Fibroblast of peridontal ligament (primary cell): Measurements from ENCODE around the gene PRKCB.
A peak's percentile ranks its signal among the peaks of the same experiment; 100 is the strongest.

Experiments
- DNase-seq: peaks from one replicate; pipeline ENCODE4 v3.0.0-alpha.2; 2010; ENCODE audit errors: extremely low read depth

The PRKCB gene

DNA sequence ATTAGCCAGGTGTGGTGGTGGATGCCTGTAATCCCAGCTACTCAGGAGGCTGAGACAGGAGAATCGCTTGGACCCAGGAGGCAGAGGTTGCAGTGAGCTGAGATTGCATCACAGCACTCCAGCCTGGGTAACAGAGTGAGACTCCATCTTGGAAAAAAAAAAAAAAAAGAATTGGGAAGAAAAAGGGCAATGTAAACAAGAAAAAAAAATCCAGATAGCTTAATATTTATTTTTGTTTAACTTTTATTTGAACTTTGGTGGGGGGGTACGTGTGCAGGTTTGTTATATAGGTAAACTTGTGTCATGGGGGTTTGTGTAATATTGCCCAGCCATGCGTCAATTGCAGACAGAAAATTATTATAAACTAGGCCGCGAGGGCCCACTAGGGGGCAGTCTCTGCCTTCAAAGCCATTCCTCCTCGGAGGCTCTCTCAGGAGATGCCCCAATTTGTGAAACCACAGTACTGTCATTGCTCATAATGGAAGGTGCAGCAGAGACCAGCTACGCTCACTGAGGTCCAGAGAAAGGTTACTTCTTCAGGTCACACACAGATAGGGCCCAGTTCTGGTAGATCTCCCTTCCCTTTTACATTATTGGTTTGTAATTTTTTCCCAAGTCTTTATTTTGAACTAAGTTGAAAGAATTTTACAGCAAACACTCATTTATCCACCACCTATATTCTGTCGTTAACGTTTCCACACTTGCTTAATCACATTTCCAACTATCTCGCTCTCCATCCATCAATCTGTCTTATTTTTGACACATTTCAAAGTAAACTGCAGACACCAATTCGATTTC is 206.2 kb downstream of the PRKCB start:
- DNase-seq, result peak; percentile 49

DNA sequence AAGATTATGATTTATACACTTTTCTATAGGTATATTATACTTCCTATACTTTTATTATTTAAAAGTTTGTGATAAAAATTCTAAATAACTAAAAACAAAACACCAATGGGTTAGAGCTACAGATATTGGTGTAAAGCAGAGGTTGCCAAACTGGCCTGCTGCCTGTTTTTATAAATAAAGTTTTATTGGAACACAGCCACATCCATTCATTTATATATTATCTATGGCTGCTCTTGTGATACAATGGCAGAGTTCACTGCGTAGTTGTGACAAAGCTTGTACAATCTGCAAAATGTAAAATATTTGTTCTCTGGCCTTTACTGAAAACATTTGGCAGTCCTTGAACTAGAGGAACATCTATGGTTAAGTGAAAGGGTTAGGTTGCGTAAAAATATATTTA is 208.7 kb downstream of the PRKCB start:
- no peak for DNase-seq

DNA sequence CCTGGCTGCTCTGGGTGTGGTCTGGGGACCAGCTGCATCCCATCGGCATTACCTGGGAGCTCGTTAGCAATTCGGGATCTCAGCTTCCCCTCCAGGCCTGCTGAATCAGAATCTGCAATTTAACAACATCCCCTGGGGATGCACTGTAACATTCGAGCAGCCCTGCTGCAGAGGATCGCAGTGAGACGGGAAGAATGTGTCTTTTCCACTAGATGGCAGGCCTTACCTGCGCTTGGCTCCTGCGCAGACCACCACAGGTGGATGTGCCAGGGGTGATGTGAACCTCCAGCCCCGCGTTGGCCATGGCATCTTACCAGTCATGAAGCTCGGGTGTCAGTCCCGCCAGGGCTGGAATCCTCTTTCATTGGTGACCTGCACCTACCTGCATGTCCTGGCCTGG is 209.9 kb downstream of the PRKCB start:
- DNase-seq, result no peak

DNA sequence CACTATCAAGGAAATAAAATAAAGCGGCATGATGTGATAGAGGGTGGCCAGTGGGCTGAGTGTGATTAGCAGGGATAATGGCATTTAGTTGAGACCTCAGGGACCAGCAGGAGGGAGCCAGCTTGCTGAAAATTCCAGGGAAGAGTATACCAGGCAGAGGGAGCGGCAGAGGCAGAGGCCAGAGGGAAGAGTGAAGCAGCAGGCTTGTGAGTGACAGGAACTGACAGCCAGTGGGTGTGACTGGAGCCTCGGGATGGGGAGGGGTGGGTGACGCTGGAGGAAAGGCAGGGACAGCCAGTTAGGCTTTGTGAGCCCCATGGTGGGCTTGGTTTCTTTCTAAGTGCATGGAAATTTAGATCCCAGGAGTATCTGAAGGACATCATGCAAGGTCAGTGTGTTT is 210.7 kb downstream of the PRKCB start:
- no peak for DNase-seq

DNA sequence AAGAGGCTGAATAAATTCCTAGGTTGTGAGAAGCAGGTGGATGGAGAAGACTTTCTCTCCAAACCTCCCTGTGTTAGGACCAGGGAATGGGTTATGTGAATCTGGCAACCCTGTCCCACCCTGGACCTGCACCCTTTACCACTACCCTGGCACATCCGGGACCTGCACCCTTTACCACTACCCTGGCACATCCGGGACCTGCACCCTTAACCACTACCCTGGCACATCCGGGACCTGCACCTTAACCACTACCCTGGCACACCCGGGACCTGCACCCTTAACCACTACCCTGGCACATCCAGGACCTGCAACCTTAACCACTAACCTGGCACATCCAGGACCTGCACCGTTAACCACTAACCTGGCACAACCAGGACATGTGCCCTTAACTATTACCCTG is 213.3 kb downstream of the PRKCB start:
- DNase-seq, result no peak

DNA sequence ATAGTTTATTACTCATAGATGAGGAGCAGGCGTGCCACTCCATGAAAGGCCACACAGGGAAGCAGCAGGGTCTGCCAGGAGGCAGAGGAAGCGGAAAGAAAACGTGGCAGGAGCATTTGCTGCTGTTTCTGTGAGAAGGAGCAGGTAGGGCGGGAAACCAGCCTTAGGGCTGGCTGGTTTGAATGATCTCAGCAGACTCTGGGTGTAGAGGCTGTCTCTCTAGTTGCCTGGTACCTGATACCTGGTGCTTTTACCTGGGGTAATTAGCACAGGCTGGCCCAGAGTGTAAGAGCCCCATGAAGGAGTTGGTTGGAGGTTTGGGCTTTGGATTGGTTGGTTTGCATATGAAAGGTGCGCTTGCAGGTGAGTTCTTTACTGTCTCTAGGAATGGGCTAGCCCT is 215.3 kb downstream of the PRKCB start:
- DNase-seq, result no peak

DNA sequence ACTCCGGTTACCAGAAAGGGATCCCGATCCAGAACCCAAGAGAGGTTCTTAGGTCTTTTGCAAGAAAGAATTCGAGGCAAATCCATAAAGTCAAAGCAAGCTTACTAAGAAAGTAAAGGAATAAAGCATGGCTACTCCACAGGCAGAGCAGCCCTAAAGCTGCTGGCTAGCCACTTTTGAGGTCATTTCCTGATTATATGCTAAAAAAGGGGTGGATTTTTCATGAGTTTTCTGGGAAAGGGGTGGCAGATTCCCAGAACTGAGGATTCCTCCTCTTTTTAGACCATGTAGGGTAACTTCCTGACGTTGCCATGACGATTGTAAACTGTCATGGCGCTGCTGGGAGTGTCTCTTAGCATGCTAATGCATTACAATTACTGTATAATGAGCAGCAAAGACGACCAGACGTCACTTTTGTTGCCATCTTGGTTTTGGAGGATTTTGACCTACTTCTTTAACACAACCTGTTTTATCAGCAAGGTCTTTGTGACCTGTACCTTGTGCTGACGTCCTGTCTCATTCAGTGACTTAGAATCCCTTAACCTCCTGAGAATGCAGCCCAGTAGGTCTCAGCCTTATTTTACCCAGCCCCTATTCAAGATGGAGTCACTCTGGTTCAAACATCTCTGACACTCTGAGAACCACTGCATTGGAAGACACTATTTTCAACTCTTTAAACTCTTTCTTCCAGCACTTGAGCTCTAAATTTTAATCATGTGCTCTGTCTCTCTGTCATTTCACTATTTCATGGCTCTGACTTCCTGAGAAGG is 216.7 kb downstream of the PRKCB start:
- no peak for DNase-seq

DNA sequence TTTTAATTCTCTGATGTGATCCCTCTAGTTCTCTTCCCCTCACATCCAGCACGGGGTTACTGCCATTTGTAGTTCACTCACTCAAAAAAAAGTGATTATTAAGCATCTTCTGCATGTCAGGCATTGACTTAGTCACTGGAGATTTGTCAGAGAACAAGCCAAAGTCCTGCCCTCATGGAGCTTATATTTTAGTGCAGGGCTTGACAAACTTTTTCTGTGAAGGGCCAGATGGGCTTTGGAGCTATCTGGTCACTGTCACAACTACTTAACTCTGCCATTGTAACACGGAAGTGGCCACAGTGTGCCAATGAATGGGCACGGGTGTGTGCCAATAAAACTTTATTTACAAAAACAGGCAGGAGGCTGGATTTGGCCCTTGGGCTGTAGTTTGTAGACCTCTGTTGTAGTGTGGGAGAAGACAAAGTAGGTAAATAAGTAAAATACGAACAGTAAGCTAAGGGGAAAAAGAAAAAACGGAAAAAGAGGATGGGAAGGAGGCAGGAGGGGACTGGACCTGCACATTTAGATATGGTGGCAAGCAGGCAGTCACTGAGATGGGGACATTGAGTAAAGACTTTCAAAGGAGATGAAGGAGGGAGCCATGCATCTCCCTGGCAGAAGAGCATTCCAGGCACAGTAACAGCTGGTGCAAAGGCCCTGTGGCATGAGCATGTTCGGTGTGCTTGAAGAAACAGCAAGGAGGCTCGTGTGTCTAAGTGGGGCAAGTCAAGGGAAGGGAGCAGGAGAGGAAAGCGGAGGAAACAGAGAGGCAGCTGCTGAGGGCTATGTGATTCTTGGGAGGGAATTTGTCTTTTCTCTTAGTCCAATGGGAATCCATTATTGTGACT is 217.5 kb downstream of the PRKCB start:
- DNase-seq, result no peak

DNA sequence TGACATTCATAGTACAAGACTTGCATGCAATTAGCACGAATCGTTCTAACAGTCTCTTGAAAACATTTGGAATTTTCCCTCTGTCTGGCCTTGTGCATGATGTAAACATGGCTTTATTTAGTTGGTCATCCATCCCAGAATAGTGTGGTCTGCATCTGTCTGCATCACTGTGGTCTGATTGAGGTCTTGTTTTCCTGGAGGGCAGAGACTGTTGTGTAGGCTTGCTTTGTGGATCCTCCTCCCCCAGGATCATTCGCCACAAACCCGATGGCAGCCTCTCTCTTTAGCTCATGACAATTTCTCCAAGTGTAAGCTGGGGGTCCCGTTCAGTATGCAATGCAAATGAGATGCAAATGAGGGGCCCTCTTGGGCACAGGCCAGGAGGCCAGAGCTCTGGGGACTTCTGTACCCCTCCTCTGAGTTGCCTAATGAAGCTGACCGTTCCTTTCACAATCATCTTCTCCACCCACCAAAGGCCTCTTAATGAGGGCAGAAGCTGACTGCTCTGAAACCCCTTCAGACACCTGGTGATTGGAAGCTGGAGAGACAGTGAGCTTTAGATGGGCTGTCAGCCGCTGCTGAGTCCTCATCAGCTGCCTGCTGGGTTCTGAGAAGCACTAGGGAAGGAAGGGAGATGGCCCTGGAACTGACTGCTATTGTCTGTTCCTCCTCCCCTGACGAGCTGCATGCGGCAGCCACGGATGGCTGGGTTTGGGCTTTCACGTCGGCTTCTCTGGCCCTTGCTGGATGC is 219.1 kb downstream of the PRKCB start:
- no peak for DNase-seq

DNA sequence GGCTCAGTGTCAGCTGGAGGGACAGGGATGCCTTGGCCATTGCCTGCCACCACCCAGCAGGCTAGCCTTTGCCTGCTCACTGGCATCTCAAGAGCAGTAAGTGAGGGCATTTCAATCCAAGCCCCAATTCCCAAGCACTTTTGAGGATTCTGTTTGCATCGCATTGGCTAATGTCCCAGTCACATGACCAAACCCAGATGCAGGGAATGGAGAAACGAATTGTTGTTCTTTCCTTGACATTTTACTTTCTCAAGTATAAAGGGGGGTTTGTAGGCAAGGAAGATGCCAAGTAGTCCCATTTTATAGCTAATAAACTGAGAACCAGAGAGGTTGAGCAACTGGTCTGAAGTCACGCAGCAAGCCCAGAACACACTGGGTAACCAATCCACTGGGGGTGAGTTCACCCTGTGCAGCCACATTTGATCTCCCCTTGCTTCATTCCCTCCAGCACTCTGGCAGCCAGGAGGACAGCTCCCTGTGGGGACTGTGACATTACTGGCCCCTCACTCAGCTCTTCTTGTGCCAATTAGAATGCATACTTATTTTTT is 226.6 kb downstream of the PRKCB start:
- DNase-seq, result no peak

DNA sequence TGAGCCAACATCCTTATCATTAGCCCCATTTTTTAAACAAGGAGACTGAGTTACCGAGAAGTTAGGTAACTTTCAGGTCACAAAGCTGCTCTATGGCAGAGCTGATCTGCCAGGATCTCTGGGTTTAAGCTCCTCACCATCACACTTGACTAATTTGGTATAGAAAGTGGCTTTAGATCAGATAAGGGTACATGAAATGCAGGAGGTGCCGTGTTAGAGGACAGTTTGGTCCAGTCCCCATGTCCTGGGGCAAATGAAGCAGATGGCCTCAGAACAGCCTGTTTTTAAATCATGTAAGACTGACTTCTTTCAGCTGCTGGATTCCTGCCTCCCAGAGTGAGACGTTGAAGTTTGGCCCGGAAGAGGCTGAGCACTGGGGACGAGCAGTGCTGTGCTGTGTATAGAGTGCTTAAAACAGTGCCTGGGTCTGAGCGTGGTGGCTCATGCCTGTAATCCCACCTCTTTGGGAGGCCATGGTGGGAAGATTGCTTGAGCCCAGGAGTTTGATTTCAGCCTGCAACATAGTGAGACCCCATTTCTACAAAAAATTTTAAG is 233.3 kb downstream of the PRKCB start:
- no peak for DNase-seq

DNA sequence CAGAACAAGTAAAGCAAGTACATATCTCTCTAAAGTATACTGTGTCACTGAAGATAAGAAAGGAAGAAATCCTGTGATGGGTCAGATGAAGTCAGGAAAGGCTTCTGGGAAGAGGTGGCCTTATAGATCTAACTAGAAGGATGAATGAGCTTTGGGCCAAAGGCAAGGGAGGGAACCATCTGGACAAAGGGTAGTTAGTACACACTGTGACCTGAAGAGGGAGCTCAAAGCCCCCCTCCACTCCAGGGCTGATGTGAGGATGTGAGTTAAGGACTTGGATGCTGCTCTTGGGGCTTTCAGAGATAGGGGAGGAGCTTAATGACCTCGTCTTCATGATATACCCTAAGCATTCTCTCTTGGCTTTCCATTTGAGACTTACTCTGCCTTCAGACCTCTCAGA is 235.1 kb downstream of the PRKCB start:
- DNase-seq, result no peak

DNA sequence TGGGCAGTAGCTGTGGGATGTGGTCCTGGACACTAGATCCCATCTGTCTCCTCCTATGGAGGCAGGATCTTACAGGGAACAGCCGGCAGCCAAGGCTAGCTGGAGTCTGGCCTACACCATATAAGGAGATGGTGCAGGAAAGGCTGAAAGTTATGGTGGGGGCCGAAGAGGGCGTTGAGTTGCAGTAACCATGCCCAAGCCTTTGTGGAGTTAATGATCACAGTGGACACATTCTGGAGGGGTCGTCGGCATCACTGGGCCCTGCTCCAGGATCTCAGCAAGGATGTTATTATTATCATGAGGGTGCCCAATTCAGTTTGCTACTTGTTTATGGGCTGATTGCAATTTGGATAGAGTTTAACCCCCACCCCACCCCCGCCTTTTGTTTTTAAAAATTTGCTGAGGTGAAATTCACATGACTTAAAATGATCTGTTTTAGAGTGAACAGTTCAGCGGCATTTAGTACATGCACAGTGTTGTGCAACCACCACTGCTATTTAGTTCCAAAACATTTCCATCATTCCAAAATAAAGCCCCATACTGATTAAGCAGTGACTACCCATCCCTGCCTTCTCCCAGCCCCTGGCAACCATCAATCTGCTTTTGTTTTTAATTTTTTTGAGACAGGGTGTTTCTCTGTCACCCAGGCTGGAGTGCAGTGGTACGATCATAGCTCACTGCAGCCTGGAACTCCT is 236.0 kb downstream of the PRKCB start:
- no peak for DNase-seq

DNA sequence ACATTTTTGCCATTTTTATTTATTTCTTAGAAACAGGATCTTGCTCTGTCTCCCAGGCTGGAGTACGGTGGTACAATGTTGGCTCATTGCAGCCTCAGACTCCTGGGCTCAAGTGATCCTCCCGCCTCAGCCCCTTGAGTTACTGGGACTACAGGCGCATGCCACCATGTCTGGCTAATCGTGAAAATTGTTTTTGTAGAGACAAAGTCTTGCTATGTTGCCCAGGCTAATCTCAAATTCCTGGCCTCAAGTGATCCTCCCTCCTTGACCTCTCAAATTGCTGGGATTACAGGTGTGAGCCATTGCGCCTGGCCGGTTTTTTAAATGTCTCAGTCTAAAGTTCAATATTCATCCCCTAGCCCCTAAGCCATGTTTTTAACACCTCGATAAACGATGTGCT is 237.5 kb downstream of the PRKCB start:
- no peak for DNase-seq

DNA sequence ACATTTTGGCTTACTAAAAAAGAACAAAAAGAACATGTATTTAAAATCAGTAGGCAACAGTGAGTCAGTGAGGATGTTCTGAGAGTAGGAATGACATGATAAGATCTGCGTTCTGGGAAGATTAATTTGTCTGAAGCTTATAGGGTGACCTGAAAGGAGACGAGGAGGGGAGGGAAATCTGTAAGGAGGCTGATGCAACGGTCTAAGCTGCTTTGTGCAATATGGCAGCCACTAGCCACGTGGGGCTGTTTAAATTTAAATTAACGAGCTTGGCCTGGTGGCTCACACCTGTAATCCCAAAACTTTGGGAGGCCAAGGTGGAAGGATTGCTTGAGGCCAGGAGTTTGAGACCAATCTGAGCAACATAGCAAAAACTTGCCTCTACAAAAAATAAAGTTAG is 238.8 kb downstream of the PRKCB start:
- no peak for DNase-seq

DNA sequence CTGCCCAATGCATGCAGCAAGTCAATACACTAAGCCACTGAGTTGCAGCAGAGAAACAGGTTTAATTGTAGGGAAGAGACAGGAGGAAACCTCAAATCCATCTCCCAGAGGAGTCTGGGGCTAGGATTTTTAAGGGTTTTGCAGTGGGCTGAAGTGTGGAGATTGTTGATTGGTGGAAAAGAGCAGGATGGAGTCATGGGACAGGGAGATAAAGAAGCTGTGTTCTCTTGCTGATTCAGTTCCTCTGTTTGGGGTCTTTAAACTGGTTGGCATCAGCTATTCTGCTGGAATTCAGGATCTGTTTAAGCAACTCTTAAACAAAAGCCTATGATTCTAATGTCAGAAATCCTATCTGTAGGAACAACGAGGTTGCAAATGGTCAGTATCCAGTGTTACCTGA is 239.5 kb downstream of the PRKCB start:
- DNase-seq, result no peak

DNA sequence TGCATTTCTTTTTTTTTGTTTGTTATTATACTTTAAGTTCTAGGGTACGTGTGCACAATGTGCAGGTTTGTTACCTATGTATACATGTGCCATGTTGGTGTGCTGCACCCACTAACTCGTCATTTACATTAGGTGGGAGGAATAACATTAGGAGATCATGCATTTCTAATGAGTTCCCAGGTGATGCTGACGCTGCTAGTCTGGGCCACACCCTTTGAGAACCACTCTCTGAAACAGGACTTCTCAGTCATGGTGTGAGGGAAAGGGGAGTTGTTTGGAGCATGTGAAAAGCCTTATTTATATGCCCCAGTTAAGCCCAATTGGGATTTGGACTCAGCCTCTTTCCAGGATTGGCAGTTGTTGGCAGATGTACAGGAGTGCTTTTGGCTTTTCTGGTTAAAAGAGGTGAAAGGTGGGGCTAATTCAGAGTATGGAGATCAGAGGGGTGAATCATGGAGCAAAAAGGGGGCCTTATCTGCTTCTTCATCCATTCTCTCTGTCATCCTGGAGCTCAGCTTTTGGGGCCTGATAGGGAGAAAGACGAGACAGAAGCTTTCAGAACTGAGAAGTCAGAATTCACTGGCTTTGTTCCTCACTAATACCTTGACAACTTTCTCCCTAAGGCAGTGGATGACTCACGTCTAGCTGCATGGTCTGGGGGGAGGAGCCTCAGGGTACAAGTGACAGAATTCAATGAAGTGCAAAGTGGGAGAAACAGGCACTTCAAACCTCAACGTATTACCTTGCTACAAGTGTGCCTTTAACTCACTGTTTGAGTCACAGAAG is 240.3 kb downstream of the PRKCB start:
- DNase-seq, result no peak

DNA sequence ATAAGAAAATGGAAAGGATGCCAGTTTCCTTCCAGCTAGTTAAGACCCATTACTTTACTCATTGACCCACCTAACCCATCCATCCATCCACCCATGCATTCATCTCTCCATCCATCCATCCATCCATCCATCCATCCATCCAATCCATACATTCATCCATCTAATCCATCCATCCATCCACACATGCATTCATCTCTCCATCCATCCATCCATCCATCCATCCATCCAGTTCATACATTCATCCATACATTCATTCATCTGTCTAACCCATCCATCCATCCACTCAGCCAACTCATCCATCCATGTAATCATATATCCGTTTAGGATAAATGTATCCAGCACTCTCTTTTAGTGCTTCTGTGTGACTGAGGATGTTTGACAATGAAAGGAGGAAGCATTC is 241.5 kb downstream of the PRKCB start:
- no peak for DNase-seq

DNA sequence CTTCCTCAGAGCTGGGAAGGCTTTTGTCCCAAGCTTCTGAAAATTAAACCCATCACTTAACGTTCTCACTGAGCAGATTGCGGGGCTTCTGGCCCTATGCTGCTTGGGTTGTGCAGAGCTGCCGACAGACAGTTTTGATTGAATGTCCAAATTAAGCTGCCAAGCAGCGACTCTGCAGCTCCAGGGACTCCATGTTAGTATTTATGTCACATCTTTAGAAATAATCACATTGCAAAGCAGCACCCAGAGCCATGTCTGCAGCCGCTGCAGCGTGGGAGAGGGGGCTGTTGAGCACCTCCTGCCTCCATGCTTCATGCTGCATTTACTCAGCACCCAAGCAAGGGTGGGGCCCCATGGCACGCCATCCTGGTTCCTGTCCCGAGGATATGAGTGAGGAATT is 242.2 kb downstream of the PRKCB start:
- DNase-seq, result no peak

DNA sequence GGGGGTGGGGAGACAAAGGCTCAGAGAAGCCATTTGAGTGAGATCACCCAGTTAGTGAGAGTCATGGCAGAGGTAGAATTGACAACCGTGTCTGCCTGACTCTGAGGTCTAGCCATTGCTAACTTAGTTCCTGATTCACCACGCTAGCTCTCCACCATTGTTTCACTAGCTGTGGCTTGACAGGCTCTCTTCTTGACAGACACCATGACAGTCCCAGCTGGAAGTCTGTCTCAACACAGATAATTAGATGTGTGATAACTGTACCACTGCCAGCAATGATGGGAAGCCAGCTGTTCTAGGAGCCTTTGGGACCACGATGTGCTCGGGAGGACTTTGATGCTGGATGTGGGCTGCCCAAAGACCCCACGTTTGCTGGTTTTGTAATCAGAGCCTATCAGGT is 249.9 kb downstream of the PRKCB start:
- DNase-seq, result no peak
